ENCODE measurements around the gene PRKAR1B. TPM values are rescaled to one million over a fixed set of nuclear protein-coding genes. Genes with fewer than 3 reads are reported as not detected.

Gene PRKAR1B
- total RNA-seq, 2 experiments from 2014 or later, result 15.5 to 15.8 TPM

- Mint-ChIP-seq H3K27ac (no peak overlapping the region), H3K36me3 (ENCODE audit: low read depth) (peaks cover 25% of the 10 kb centered on the region), H3K4me1 (ENCODE audit: low read depth) (no peaks in the 10 kb centered on the region), H3K9me3 (peaks cover 9% of the 10 kb centered on the region), H3K27me3 (ENCODE audit: low read depth) (no peaks in the 10 kb centered on the region), H3K4me3 (no peak overlapping the region)
- no peak for DNase-seq
- intact Hi-C loops (cut with micrococcal nuclease), result no loop called here
- CTCF ChIA-PET, result no interaction called here
These were observed 53.2 kb downstream of the PRKAR1B start for GRCh38 chr7:673681-674453.

- Mint-ChIP-seq H3K27ac (no peak overlapping the region), H3K27me3 (ENCODE audit: low read depth) (no peaks in the 10 kb centered on the region), H3K4me1 (ENCODE audit: low read depth) (no peaks in the 10 kb centered on the region), H3K9me3 (peaks cover 14% of the 10 kb centered on the region), H3K4me3 (no peak overlapping the region), H3K36me3 (ENCODE audit: low read depth) (peaks cover 30% of the 10 kb centered on the region)
- no peak for DNase-seq
- CTCF ChIA-PET, result interaction anchor here (0.6 kb wide), 1 partner anchor 146 kb away, joined by 3 read pairs; no protein-coding TSS in a partner anchor
- intact Hi-C loops (cut with micrococcal nuclease), result no loop called here
These were observed 54.2 kb downstream of the PRKAR1B start for GRCh38 chr7:672891-673290.

- Mint-ChIP-seq H3K27ac (no peak overlapping the region), H3K4me3 (no peak overlapping the region), H3K4me1 (ENCODE audit: low read depth) (no peaks in the 10 kb centered on the region), H3K36me3 (ENCODE audit: low read depth) (peaks cover 28% of the 10 kb centered on the region), H3K27me3 (ENCODE audit: low read depth) (no peaks in the 10 kb centered on the region), H3K9me3 (peaks cover 14% of the 10 kb centered on the region)
- intact Hi-C loops (cut with micrococcal nuclease), result no loop called here
- CTCF ChIA-PET, result interaction anchor here (1.2 kb wide), 1 partner anchor 340 kb away, joined by 4 read pairs; no protein-coding TSS in a partner anchor
- DNase-seq, result no peak
These were observed 55.6 kb downstream of the PRKAR1B start for GRCh38 chr7:671415-672042.

GRCh38 chr7:670501-671390, 56.3 kb downstream of the PRKAR1B start:
- H3K36me3 Mint-ChIP-seq (ENCODE audit: low read depth), result peaks cover 26% of the 10 kb centered on the region
- H3K9me3 Mint-ChIP-seq, result peaks cover 14% of the 10 kb centered on the region
- no peak overlapping the region for H3K4me3 Mint-ChIP-seq
- no peaks in the 10 kb centered on the region for H3K27me3 Mint-ChIP-seq (ENCODE audit: low read depth)
- CTCF ChIA-PET, result interaction anchor here (0.7 to 1.2 kb wide), 2 partner anchors 21 to 339 kb away, joined by 3 to 4 read pairs; no protein-coding TSS in a partner anchor
- intact Hi-C loops (cut with micrococcal nuclease), result no loop called here
- no peak for DNase-seq
- no peaks in the 10 kb centered on the region for H3K4me1 Mint-ChIP-seq (ENCODE audit: low read depth)
- H3K27ac Mint-ChIP-seq, result no peak overlapping the region

- H3K4me3 Mint-ChIP-seq, result peak overlapping the region; percentile 9
- peaks cover 10% of the 10 kb centered on the region for H3K9me3 Mint-ChIP-seq
- no peaks in the 10 kb centered on the region for H3K4me1 Mint-ChIP-seq (ENCODE audit: low read depth)
- H3K36me3 Mint-ChIP-seq (ENCODE audit: low read depth), result peaks cover 10% of the 10 kb centered on the region
- H3K27me3 Mint-ChIP-seq (ENCODE audit: low read depth), result no peaks in the 10 kb centered on the region
- peak overlapping the region; percentile 30 for H3K27ac Mint-ChIP-seq
- CTCF ChIA-PET, result interaction anchor here (1.0 to 1.3 kb wide), 2 partner anchors 84 to 347 kb away, joined by 3 to 5 read pairs; no protein-coding TSS in a partner anchor
- intact Hi-C loops (cut with micrococcal nuclease), result loop anchor here (10.0 kb wide), 1 partner anchor 56 kb away; the partner anchor contains the start of genes DNAAF5 and PRKAR1B
- no peak for DNase-seq
These were observed 58.1 kb downstream of the PRKAR1B start for GRCh38 chr7:668958-669357.

GRCh38 chr7:668139-668931, 58.7 kb downstream of the PRKAR1B start:
- CTCF ChIA-PET, result interaction anchor here (0.6 to 1.3 kb wide), 3 partner anchors 58 to 346 kb away, joined by 3 to 5 read pairs (median 3); no protein-coding TSS in a partner anchor
- Mint-ChIP-seq H3K36me3 (ENCODE audit: low read depth) (peaks cover 8% of the 10 kb centered on the region), H3K9me3 (peaks cover 10% of the 10 kb centered on the region), H3K27me3 (ENCODE audit: low read depth) (no peaks in the 10 kb centered on the region), H3K27ac (no peak overlapping the region), H3K4me1 (ENCODE audit: low read depth) (no peaks in the 10 kb centered on the region), H3K4me3 (peak overlapping the region; percentile 9)
- DNase-seq, result no peak
- intact Hi-C loops (cut with micrococcal nuclease), result loop anchor here (10.0 kb wide), 1 partner anchor 56 kb away; the partner anchor contains the start of genes DNAAF5 and PRKAR1B

- peaks cover 11% of the 10 kb centered on the region for H3K4me1 Mint-ChIP-seq (ENCODE audit: low read depth)
- peaks cover 8% of the 10 kb centered on the region for H3K36me3 Mint-ChIP-seq (ENCODE audit: low read depth)
- intact Hi-C loops (cut with micrococcal nuclease), result loop anchor here (10.0 kb wide), 1 partner anchor 58 kb away; the partner anchor contains the start of genes DNAAF5 and PRKAR1B
- CTCF ChIA-PET, result interaction anchor here (1.3 kb wide), 1 partner anchor 10 kb away, joined by 3 read pairs; no protein-coding TSS in a partner anchor
- no peak overlapping the region for H3K4me3 Mint-ChIP-seq
- peaks cover 10% of the 10 kb centered on the region for H3K9me3 Mint-ChIP-seq
- H3K27ac Mint-ChIP-seq, result no peak overlapping the region
- no peak for DNase-seq
- H3K27me3 Mint-ChIP-seq (ENCODE audit: low read depth), result no peaks in the 10 kb centered on the region
These were observed 60.4 kb downstream of the PRKAR1B start for GRCh38 chr7:666454-667292.

GRCh38 chr7:665736-666453, 61.2 kb downstream of the PRKAR1B start:
- CTCF ChIA-PET, result interaction anchor here (1.3 kb wide), 1 partner anchor 11 kb away, joined by 3 read pairs; no protein-coding TSS in a partner anchor
- no peak overlapping the region for H3K27ac Mint-ChIP-seq
- H3K36me3 Mint-ChIP-seq (ENCODE audit: low read depth), result peaks cover 8% of the 10 kb centered on the region
- DNase-seq, result no peak
- peaks cover 10% of the 10 kb centered on the region for H3K9me3 Mint-ChIP-seq
- intact Hi-C loops (cut with micrococcal nuclease), result loop anchor here (10.0 kb wide), 1 partner anchor 59 kb away; the partner anchor contains the start of genes DNAAF5 and PRKAR1B
- H3K4me3 Mint-ChIP-seq, result no peak overlapping the region
- H3K27me3 Mint-ChIP-seq (ENCODE audit: low read depth), result no peaks in the 10 kb centered on the region
- H3K4me1 Mint-ChIP-seq (ENCODE audit: low read depth), result peaks cover 11% of the 10 kb centered on the region

- H3K27me3 Mint-ChIP-seq (ENCODE audit: low read depth), result no peaks in the 10 kb centered on the region
- intact Hi-C loops (cut with micrococcal nuclease), result loop anchor here (10.0 kb wide), 1 partner anchor 60 kb away; the partner anchor contains the start of genes DNAAF5 and PRKAR1B
- peaks cover 8% of the 10 kb centered on the region for H3K36me3 Mint-ChIP-seq (ENCODE audit: low read depth)
- DNase-seq, result no peak
- peaks cover 11% of the 10 kb centered on the region for H3K4me1 Mint-ChIP-seq (ENCODE audit: low read depth)
- H3K27ac Mint-ChIP-seq, result no peak overlapping the region
- CTCF ChIA-PET, result interaction anchor here (1.3 kb wide), 1 partner anchor 12 kb away, joined by 3 read pairs; no protein-coding TSS in a partner anchor
- H3K9me3 Mint-ChIP-seq, result peaks cover 10% of the 10 kb centered on the region
- no peak overlapping the region for H3K4me3 Mint-ChIP-seq
These were observed 61.9 kb downstream of the PRKAR1B start for GRCh38 chr7:664997-665735.

Measured in activated naive CD4-positive, alpha-beta T cell treated with anti-CD3 and anti-CD28 coated beads for 36 hours (primary cell).